NT2/D1 (cell line): ENCODE data around the gene CERS3.

Source experiments
- DNase-seq: peaks from one replicate; pipeline ENCODE4 v3.0.0-alpha.2; 2011; ENCODE audit warnings: low read depth, low spot score
- H3K27me3 ChIP-seq: 2 replicates; pipeline ENCODE4 v1.6.0; 2011; ENCODE audit warnings: mild to moderate bottlenecking; ENCODE audit not compliant: insufficient read length, insufficient read depth
- H3K36me3 ChIP-seq: 2 replicates; pipeline ENCODE4 v1.6.1; 2011; ENCODE audit warnings: mild to moderate bottlenecking, low read length, mixed read lengths; ENCODE audit not compliant: insufficient read depth, insufficient read length
- H3K4me1 ChIP-seq: 2 replicates; pipeline ENCODE4 v1.5.1; 2011; ENCODE audit not compliant: insufficient read depth, insufficient read length
- H3K4me3 ChIP-seq: 2 replicates; pipeline ENCODE4 v1.5.1; 2011; ENCODE audit warnings: low read depth; ENCODE audit not compliant: insufficient read length
- H3K9ac ChIP-seq: 2 replicates; pipeline ENCODE4 v1.6.0; 2011; ENCODE audit warnings: low read depth; ENCODE audit not compliant: insufficient read length
- H3K9me3 ChIP-seq: 2 replicates; pipeline ENCODE4 v1.5.1; 2011; ENCODE audit warnings: mild to moderate bottlenecking, low read length; ENCODE audit not compliant: insufficient read depth
- SUZ12 ChIP-seq: IDR thresholded peaks from 2 replicates; pipeline ENCODE4 v1.6.1; 2011; ENCODE audit not compliant: insufficient read length, insufficient read depth; ENCODE audit errors: extremely low read depth
- YY1 ChIP-seq: IDR thresholded peaks from 2 replicates; pipeline ENCODE4 v1.6.1; 2011; ENCODE audit not compliant: insufficient read length, insufficient read depth
- ZNF274 ChIP-seq: IDR thresholded peaks from 2 replicates; pipeline ENCODE4 v1.6.1; 2011; ENCODE audit warnings: mild to moderate bottlenecking, low read depth, low read length

Gene CERS3

GRCh38 chr15:100385300-100386050 is 143.3 kb downstream of the CERS3 start:
- H3K27me3 ChIP-seq = no peaks in the 10 kb centered on the region
- no peak for DNase-seq
- no peaks in the 10 kb centered on the region for H3K36me3 ChIP-seq
- no peaks in the 10 kb centered on the region for H3K4me1 ChIP-seq
- H3K9ac ChIP-seq = no peak overlapping the region
- TF ChIP-seq ZNF274 (no peak), SUZ12 (no peak), YY1 (no peak)
- peaks cover 57% of the 10 kb centered on the region for H3K9me3 ChIP-seq
- H3K4me3 ChIP-seq = no peak overlapping the region

GRCh38 chr15:100384108-100384410 is 144.7 kb downstream of the CERS3 start:
- Histone ChIP-seq H3K4me3 (no peak overlapping the region), H3K9ac (no peak overlapping the region), H3K9me3 (peaks cover 61% of the 10 kb centered on the region), H3K36me3 (no peaks in the 10 kb centered on the region), H3K4me1 (no peaks in the 10 kb centered on the region), H3K27me3 (no peaks in the 10 kb centered on the region)
- TF ChIP-seq SUZ12 = no peak
- TF ChIP-seq YY1 = no peak
- TF ChIP-seq ZNF274 = no peak
- no peak for DNase-seq

GRCh38 chr15:100383302-100384107 is 145.2 kb downstream of the CERS3 start:
- peaks cover 58% of the 10 kb centered on the region for H3K9me3 ChIP-seq
- H3K4me3 ChIP-seq = no peak overlapping the region
- no peak for TF ChIP-seq ZNF274
- TF ChIP-seq YY1 = no peak
- TF ChIP-seq SUZ12 = no peak
- no peaks in the 10 kb centered on the region for H3K4me1 ChIP-seq
- H3K36me3 ChIP-seq = no peaks in the 10 kb centered on the region
- H3K9ac ChIP-seq = no peak overlapping the region
- DNase-seq = no peak
- H3K27me3 ChIP-seq = no peaks in the 10 kb centered on the region

DNA sequence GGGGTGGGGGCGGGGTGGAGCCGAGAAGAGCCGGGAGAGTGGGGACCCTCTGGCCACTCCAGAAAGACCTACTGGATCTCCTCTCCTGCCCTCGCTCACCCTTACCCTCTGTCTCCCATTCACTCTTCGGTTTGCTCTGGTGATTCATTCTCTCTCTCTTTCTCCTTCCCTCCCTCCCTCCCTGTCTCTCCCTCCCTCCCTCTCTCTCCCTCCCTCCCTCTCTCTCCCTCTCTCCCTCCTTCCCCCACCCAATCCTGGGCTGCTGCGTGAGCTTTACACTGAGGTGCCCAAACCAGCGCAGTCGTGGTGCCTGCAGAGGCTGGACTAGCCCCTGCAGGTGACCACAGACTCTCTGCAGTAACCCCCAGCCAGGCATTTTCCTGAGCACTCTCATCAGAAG is 154.8 kb downstream of the CERS3 start:
- H3K36me3 ChIP-seq = no peaks in the 10 kb centered on the region
- peaks cover 14% of the 10 kb centered on the region for H3K27me3 ChIP-seq
- TF ChIP-seq SUZ12 = no peak
- no peak for TF ChIP-seq YY1
- no peak for TF ChIP-seq ZNF274
- H3K9ac ChIP-seq = no peak overlapping the region
- H3K4me1 ChIP-seq = peaks cover 4% of the 10 kb centered on the region
- DNase-seq = no peak
- peak overlapping the region; percentile 60 for H3K4me3 ChIP-seq
- H3K9me3 ChIP-seq = peaks cover 17% of the 10 kb centered on the region

DNA sequence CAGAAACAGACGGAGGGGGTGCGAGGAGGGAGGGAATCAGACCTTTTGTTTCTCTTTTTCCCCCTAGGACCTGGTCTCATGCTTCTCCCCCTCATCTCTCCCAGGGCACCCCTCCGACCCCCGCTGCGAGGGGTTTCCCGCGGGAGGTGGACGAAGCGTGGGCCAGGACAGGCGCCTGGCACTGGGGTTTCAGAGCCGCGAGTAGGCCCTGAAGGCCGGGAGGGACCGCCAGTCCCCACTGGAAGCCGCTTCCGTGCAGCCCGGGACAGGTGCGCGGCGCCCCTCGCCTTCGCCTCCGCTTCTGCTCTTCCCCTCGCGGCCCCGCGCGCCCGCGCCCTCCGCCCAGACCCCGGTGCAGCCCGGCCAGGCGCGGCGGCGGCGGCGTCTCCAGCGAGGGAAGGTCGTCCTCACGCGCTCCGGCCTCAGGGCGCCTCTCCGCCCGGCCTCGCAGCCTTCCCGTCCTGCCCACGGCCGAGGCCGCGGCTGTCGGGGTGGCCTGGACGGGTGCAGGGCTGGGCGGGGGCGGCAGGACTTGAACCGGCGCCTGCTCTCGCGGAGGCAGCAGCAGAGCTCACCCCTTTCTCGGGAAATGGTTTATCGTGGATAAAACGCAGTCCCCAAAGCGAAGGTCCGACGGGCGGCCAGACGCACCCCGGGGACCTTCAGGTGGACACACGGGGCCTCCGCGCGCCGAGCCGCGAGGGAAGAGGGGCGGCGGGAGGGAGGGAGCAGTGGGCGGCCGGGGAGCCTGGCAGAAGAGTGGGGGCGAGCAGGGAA is 155.4 kb downstream of the CERS3 start:
- Histone ChIP-seq H3K9me3 (peaks cover 17% of the 10 kb centered on the region), H3K27me3 (peaks cover 14% of the 10 kb centered on the region), H3K4me3 (peak overlapping the region; percentile 60), H3K4me1 (peaks cover 4% of the 10 kb centered on the region), H3K9ac (peak overlapping the region; percentile 85), H3K36me3 (no peaks in the 10 kb centered on the region)
- DNase-seq = no peak
- TF ChIP-seq SUZ12 (no peak), YY1 (no peak), ZNF274 (no peak)

GRCh38 chr15:100372739-100373119 is 156.0 kb downstream of the CERS3 start:
- H3K9ac ChIP-seq = peak overlapping the region; percentile 85
- no peak for TF ChIP-seq YY1
- no peak for TF ChIP-seq SUZ12
- TF ChIP-seq ZNF274 = no peak

GRCh38 chr15:100355342-100355741 is 173.4 kb downstream of the CERS3 start:
- H3K9ac ChIP-seq = no peak overlapping the region
- no peaks in the 10 kb centered on the region for H3K36me3 ChIP-seq
- H3K9me3 ChIP-seq = no peaks in the 10 kb centered on the region
- DNase-seq = no peak
- no peak for TF ChIP-seq YY1
- no peak for TF ChIP-seq SUZ12
- TF ChIP-seq ZNF274 = no peak
- H3K4me1 ChIP-seq = no peaks in the 10 kb centered on the region
- no peak overlapping the region for H3K4me3 ChIP-seq
- H3K27me3 ChIP-seq = no peaks in the 10 kb centered on the region

More at GRCh38 chr15:100372739-100373119, 156.0 kb downstream of the CERS3 start:
- H3K36me3 ChIP-seq = no peaks in the 10 kb centered on the region
- peaks cover 17% of the 10 kb centered on the region for H3K9me3 ChIP-seq
- peaks cover 4% of the 10 kb centered on the region for H3K4me1 ChIP-seq
- H3K27me3 ChIP-seq = peaks cover 14% of the 10 kb centered on the region
- H3K4me3 ChIP-seq = peak overlapping the region; percentile 60
- no peak for DNase-seq
